ENCODE measurements around the gene ARPC5. TPM values are rescaled to one million over a fixed set of nuclear protein-coding genes. Genes with fewer than 3 reads are reported as not detected.

Gene ARPC5
- total RNA-seq: 91.9 and 103 TPM in 2 replicates
- 268 TPM for total RNA-seq (2013)
- 22.9 and 28.3 TPM in 2 replicates for polyA plus RNA-seq
- 19.7 and 49.5 TPM in 2 replicates for polyA minus RNA-seq

GRCh38 chr1:183635606-183636333, at the start of gene ARPC5:
Gene ARPC5 (minus strand): TSS chr1:183635783. CDS start chr1:183635659, 124 bp downstream.
- Histone ChIP-seq H3K27ac (ENCODE audit: low read length in 2 of 2) (peak within 1 kb of the TSS; percentile 59 to 80), H3K79me2 (ENCODE audit: control insufficient read depth, insufficient read depth, low read length) (peaks cover 43% of the 10 kb centered on the region), H3K9me3 (ENCODE audit: control extremely low read depth in 1 of 3, control insufficient read depth in 2 of 3, insufficient read depth in 1 of 3, low read length in 2 of 3) (no peaks in the 10 kb centered on the region), H3K4me2 (replicated peaks; ENCODE audit: low read depth, low read length, poor library complexity, severe bottlenecking) (peak within 1 kb of the TSS; percentile 94), H3K4me1 (ENCODE audit: control insufficient read depth in 2 of 2, insufficient read depth in 2 of 2, low read length in 2 of 2) (peaks cover 20 to 34% of the 10 kb centered on the region in 2 donors), H4K20me1 (ENCODE audit: control insufficient read depth, insufficient read depth, low read length, poor library complexity, severe bottlenecking) (peaks cover 22% of the 10 kb centered on the region), H3K27me3 (replicated peaks in 1 of 4; ENCODE audit: control extremely low read depth in 1 of 4, control insufficient read depth in 3 of 4, insufficient read depth in 4 of 4, low read length in 3 of 4) (no peaks in the 10 kb centered on the region), H3K9ac (ENCODE audit: low read length) (peak within 1 kb of the TSS; percentile 89), H3K4me3 (ENCODE audit: control extremely low read depth in 1 of 5, extremely low read depth in 1 of 5, insufficient read depth in 1 of 5, low read depth in 2 of 5, low read length in 4 of 5) (peak within 1 kb of the TSS; percentile 83 to 95 (median 87)), H2AFZ (ENCODE audit: insufficient read depth, low read depth, low read length, poor library complexity, severe bottlenecking) (peak within 1 kb of the TSS; percentile 92), H3K36me3 (replicated peaks in 1 of 2; ENCODE audit: control extremely low read depth in 1 of 2, control insufficient read depth in 1 of 2, extremely low read depth in 1 of 2, insufficient read depth in 2 of 2, low read length in 1 of 2) (peaks cover 4 to 20% of the 10 kb centered on the region in 2 experiments)
- peak within 1 kb of the TSS; percentile 99 for H3K27ac Mint-ChIP-seq
- under 1% methylated on average over 65 of the region's 65 CpGs for WGBS (ENCODE audit: insufficient coverage)
- intact Hi-C loops (cut with micrococcal nuclease): loop anchor here (1.0 to 10.0 kb wide), 9 partner anchors 45 to 1603 kb away; partner anchors contain the start of genes DHX9, EDEM3, NCF2 and NPL
- ChIA-PET CTCF (interaction anchor here (1.0 kb wide), 1 partner anchor 18 kb away, joined by 3 read pairs; no protein-coding TSS in a partner anchor), POLR2A (interaction anchor here (0.7 to 1.6 kb wide), 4 partner anchors 45 to 320 kb away, joined by 3 to 4 read pairs (median 4); partner anchors contain the start of gene NCF2)
- no peak for TF ChIP-seq CTCF (IDR thresholded peaks at IDR 0.05)
- TF ChIP-seq EZH2 (IDR thresholded peaks at IDR 0.05; ENCODE audit: borderline replicate concordance, insufficient read depth, low read depth, low read length, poor library complexity, severe bottlenecking): no peak
- peaks cover 42% of the 10 kb centered on the region for H3K4me1 Mint-ChIP-seq
- H3K27me3 Mint-ChIP-seq: no peaks in the 10 kb centered on the region
- DNase-seq (peak; percentile 98), ATAC-seq (ENCODE audit: low read depth) (peak; percentile 88)
- H3K4me3 Mint-ChIP-seq: peak within 1 kb of the TSS; percentile 100
- no peaks in the 10 kb centered on the region for H3K9me3 Mint-ChIP-seq (ENCODE audit: insufficient read depth)
